ENCODE data around the gene UBALD2.
"Not testable (repeated sequence)": the region's sequence is repeated elsewhere in the genome, so short reads cannot be mapped to it uniquely, and the experiment has no call there.

UBALD2 gene

DNA sequence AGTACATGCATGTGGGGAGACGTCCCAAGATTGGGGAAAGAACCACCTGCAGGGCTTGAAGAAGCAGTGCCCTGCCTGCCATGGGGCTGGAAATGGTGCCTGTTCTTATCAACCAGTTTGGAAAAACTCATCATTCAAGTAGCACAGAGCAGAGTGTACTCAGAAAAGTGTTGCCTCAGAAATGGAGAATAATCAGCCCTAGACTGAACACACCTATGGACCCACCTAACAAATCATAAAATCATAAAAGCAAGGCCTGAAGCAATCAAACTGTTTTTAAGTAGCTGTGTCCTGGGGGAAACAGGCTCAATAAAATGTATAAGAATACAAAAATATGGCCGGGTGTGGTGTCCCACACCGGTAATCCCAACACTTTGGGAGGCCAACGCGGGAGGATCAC, 31.7 kb downstream of the UBALD2 start:
- no peak overlapping the region for H3K4me3 ChIP-seq (replicated peaks; ENCODE audit: insufficient read depth, low read length)
- TF ChIP-seq POLR2AphosphoS5 (IDR thresholded peaks at IDR 0.05; ENCODE audit: low read depth) (no peak), GABPA (IDR thresholded peaks at IDR 0.05; ENCODE audit: low read depth) (no peak), REST (IDR thresholded peaks at IDR 0.05; ENCODE audit: insufficient replicate concordance, low read depth) (no peak), SPI1 (IDR thresholded peaks at IDR 0.05; ENCODE audit: borderline replicate concordance, low read depth) (no peak)
- TF ChIP-seq, protein P1, sequence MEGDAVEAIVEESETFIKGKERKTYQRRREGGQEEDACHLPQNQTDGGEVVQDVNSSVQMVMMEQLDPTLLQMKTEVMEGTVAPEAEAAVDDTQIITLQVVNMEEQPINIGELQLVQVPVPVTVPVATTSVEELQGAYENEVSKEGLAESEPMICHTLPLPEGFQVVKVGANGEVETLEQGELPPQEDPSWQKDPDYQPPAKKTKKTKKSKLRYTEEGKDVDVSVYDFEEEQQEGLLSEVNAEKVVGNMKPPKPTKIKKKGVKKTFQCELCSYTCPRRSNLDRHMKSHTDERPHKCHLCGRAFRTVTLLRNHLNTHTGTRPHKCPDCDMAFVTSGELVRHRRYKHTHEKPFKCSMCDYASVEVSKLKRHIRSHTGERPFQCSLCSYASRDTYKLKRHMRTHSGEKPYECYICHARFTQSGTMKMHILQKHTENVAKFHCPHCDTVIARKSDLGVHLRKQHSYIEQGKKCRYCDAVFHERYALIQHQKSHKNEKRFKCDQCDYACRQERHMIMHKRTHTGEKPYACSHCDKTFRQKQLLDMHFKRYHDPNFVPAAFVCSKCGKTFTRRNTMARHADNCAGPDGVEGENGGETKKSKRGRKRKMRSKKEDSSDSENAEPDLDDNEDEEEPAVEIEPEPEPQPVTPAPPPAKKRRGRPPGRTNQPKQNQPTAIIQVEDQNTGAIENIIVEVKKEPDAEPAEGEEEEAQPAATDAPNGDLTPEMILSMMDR (IDR thresholded peaks at IDR 0.05; ENCODE audit: insufficient read depth, low read length), result no peak
- H3K27ac ChIP-seq (replicated peaks), result no peak overlapping the region
- DNase-seq (ENCODE audit: low read depth in 1 of 2, low spot score in 1 of 2), result no peak
- H3K27me3 ChIP-seq (ENCODE audit: insufficient read depth, poor library complexity, severe bottlenecking), result no peaks in the 10 kb centered on the region

- Histone ChIP-seq H3K4me3 (replicated peaks; ENCODE audit: insufficient read depth, low read length) (no peak overlapping the region), H3K27me3 (ENCODE audit: insufficient read depth, poor library complexity, severe bottlenecking) (no peaks in the 10 kb centered on the region), H3K27ac (replicated peaks) (no peak overlapping the region)
- no peak for DNase-seq (ENCODE audit: low read depth in 1 of 2, low spot score in 1 of 2)
- no peak for TF ChIP-seq POLR2AphosphoS5 (IDR thresholded peaks at IDR 0.05; ENCODE audit: low read depth)
- TF ChIP-seq GABPA (IDR thresholded peaks at IDR 0.05; ENCODE audit: low read depth), result no peak
- TF ChIP-seq REST (IDR thresholded peaks at IDR 0.05; ENCODE audit: insufficient replicate concordance, low read depth), result no peak
- no peak for TF ChIP-seq SPI1 (IDR thresholded peaks at IDR 0.05; ENCODE audit: borderline replicate concordance, low read depth)
- TF ChIP-seq, protein P1 (IDR thresholded peaks at IDR 0.05; ENCODE audit: insufficient read depth, low read length), result no peak
Measured at GRCh38 chr17:76297436-76297835, 32.3 kb downstream of the UBALD2 start.

DNA sequence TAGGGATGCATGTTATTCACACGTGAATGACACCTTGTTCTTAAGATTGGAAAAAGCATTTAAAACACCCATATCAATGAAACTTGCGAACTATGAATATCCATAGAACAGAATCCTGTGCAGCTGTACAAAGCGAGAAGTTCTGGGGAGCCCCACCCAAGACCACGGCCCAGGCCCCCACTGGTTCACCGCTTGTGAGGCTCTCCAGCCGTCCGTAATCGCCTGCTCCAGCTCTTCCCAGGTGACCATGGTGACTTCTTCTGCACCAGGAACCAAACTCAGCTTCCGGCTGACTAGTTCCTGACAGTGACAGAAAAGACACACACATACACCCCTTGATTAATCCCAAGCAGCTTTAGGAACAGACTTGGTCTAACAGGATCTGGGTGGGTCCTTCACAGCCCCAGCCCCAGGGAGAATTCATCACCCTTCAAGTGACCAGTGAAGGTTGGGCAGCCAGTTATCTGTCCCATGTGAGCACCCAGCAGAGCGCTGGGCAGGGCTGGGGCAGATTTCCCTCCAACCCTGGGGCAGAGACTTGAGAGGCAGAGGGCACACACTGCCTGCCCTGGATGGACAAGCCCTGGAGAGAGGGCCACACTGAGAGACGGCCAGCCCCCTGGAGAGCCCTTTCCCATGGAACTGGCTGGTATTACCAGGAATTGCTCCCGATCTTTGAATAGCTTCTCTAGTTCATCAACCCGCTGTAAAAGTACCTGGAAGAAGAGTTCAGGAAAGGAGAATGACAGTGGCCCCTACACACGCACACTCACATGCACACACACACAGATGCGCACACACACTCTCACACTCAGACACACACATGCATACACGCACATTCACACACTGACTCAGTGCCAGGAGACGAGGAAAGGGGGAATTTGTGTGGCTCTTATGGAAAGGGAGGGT, 39.3 kb downstream of the UBALD2 start:
- Histone ChIP-seq H3K4me3 (replicated peaks; ENCODE audit: insufficient read depth, low read length) (no peak overlapping the region), H3K27ac (replicated peaks) (no peak overlapping the region), H3K27me3 (ENCODE audit: insufficient read depth, poor library complexity, severe bottlenecking) (no peaks in the 10 kb centered on the region)
- TF ChIP-seq, protein P1 (IDR thresholded peaks at IDR 0.05; ENCODE audit: insufficient read depth, low read length), result no peak
- TF ChIP-seq REST (IDR thresholded peaks at IDR 0.05; ENCODE audit: insufficient replicate concordance, low read depth) (no peak), SPI1 (IDR thresholded peaks at IDR 0.05; ENCODE audit: borderline replicate concordance, low read depth) (no peak), POLR2AphosphoS5 (IDR thresholded peaks at IDR 0.05; ENCODE audit: low read depth) (no peak), GABPA (IDR thresholded peaks at IDR 0.05; ENCODE audit: low read depth) (no peak)
- DNase-seq (ENCODE audit: low read depth in 1 of 2, low spot score in 1 of 2), result no peak

- not testable (repeated sequence) for H3K27me3 ChIP-seq (ENCODE audit: insufficient read depth, poor library complexity, severe bottlenecking); H3K4me3 ChIP-seq (replicated peaks; ENCODE audit: insufficient read depth, low read length); DNase-seq (ENCODE audit: low read depth in 1 of 2, low spot score in 1 of 2); H3K27ac ChIP-seq (replicated peaks)
Measured at GRCh38 chr17:76305135-76305454, 39.9 kb downstream of the UBALD2 start.
